Mesothelial cell of epicardium (in vitro differentiated cells): ENCODE data around the gene NBEA. TPM values are rescaled to one million over a fixed set of nuclear protein-coding genes. Genes with fewer than 3 reads are reported as not detected.

ENCODE experiments used
- DNase-seq, 2 experiments: peaks; one replicate each; pipeline ENCODE4 v3.0.0; 2021; ENCODE audit warnings: low spot score in 2 of 2; ENCODE audit not compliant: unreplicated experiment in 2 of 2
- H3K27ac Mint-ChIP-seq: 2 replicates; pipeline ENCODE4 v1.8.0; 2021; ENCODE audit warnings: mixed read lengths
- H3K27me3 Mint-ChIP-seq: 2 replicates; pipeline ENCODE4 v1.8.0; 2021; ENCODE audit warnings: low read depth, mixed read lengths
- H3K36me3 Mint-ChIP-seq: 2 replicates; pipeline ENCODE4 v1.8.0; 2021; ENCODE audit warnings: mixed read lengths
- H3K4me1 Mint-ChIP-seq: 2 replicates; pipeline ENCODE4 v1.8.0; 2021; ENCODE audit warnings: mixed read lengths
- H3K4me3 Mint-ChIP-seq: 2 replicates; pipeline ENCODE4 v1.8.0; 2021; ENCODE audit warnings: mild to moderate bottlenecking, moderate library complexity, mixed read lengths
- H3K9me3 Mint-ChIP-seq: 2 replicates; pipeline ENCODE4 v1.8.0; 2021; ENCODE audit warnings: mixed read lengths
- total RNA-seq: library from RNA; stranded (reverse); gene quantifications from 3 replicates; pipeline ENCODE4 v1.2.1, GENCODE V29; 2021
- TF ChIP-seq, protein P1 (sequence below): fragments of 200-600 bp; sonication (generic); IDR thresholded peaks from one replicate; pipeline ENCODE4 v1.5.0; 2021; ENCODE audit warnings: antibody characterized with exemption; ENCODE audit not compliant: unreplicated experiment

NBEA gene
- total RNA-seq, 1 donor from 2014 or later: 32.8 TPM

DNA sequence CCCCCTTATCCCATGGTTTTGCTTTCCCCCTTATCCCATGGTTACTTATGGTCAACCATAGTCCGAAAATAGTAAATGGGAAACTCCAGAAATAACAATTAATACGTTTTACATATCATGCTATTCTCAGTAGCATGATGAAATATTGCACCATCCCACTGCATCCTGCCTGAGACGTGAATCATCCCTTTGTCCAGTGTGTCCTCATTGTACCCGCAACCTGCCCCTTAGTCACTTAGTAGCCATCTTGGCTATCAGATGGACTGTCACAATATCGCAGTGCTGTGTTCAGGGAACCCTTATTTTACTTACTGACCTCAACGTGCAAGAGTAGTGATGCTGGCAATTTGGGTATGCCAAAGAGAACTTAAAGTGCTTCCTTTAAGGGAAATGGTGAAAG, 10.5 kb upstream of the NBEA start:
- TF ChIP-seq, protein P1, sequence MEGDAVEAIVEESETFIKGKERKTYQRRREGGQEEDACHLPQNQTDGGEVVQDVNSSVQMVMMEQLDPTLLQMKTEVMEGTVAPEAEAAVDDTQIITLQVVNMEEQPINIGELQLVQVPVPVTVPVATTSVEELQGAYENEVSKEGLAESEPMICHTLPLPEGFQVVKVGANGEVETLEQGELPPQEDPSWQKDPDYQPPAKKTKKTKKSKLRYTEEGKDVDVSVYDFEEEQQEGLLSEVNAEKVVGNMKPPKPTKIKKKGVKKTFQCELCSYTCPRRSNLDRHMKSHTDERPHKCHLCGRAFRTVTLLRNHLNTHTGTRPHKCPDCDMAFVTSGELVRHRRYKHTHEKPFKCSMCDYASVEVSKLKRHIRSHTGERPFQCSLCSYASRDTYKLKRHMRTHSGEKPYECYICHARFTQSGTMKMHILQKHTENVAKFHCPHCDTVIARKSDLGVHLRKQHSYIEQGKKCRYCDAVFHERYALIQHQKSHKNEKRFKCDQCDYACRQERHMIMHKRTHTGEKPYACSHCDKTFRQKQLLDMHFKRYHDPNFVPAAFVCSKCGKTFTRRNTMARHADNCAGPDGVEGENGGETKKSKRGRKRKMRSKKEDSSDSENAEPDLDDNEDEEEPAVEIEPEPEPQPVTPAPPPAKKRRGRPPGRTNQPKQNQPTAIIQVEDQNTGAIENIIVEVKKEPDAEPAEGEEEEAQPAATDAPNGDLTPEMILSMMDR: no peak
- H3K36me3 Mint-ChIP-seq: no peaks in the 10 kb centered on the region
- H3K9me3 Mint-ChIP-seq: no peaks in the 10 kb centered on the region
- peaks cover 26% of the 10 kb centered on the region for H3K27me3 Mint-ChIP-seq
- DNase-seq: no peak
- H3K4me3 Mint-ChIP-seq: no peak overlapping the region
- no peaks in the 10 kb centered on the region for H3K4me1 Mint-ChIP-seq
- H3K27ac Mint-ChIP-seq: no peak overlapping the region

DNA sequence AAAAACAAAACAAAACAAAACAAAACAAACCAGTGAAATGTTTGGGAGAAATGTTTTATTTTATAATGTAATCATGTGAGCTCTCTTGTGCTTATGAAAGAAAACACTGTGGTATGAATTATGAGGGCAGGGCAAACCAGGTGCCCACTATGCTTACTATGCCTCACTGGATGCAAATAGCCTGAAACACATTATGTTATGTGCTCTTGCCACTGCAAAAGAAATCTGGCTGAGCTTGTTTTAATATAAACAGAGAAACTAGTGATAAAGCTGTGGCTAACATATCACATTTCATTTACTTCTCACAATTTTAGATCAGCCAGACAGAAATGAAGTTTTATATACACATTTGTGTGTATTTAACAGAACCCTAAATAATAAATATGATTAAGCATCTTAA, 8.7 kb upstream of the NBEA start:
- Mint-ChIP-seq H3K4me1 (no peaks in the 10 kb centered on the region), H3K4me3 (no peak overlapping the region), H3K27ac (no peak overlapping the region), H3K9me3 (no peaks in the 10 kb centered on the region), H3K36me3 (no peaks in the 10 kb centered on the region), H3K27me3 (peaks cover 27% of the 10 kb centered on the region)
- TF ChIP-seq, protein P1: no peak
- no peak for DNase-seq

DNA sequence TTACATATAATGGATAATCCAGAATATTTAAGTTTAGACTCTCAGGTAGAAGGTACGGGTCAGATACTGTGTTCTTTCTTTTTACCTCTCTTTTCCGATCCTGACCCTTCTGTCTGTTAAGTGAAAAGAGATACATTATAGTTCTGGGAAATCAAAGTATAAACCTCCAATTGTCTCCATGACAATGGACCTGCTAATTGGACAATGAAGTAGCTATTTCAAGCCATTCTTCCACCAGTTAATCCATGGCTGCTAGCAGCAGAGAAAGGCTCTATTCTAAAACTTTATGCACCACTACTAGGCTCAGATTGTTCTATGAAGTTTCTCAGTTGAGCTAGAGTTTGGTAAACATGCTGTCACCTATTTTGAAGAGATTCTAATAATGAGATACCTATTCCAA, 8.3 kb upstream of the NBEA start:
- no peak for DNase-seq
- Mint-ChIP-seq H3K4me3 (no peak overlapping the region), H3K27me3 (peaks cover 25% of the 10 kb centered on the region), H3K36me3 (no peaks in the 10 kb centered on the region), H3K27ac (no peak overlapping the region), H3K4me1 (no peaks in the 10 kb centered on the region), H3K9me3 (no peaks in the 10 kb centered on the region)
- TF ChIP-seq, protein P1: no peak

DNA sequence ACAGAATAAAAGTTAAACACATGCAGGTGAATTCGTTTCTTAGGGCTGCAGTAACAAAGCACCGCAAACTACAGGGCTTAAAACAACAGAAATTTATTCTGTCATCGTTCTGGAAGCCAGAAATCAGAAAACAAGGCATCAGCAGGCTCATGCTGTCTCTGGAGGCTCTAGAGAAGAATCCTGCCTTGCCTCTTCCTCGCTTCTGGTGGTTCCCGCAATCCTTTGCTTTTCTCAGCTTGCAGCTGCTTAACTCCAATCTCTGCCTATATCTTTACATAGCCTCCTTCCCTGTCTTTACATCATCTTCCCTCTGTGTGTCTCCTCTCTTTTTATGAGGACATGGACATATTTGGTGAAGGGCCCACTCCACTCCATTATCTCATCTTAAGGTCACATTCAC, 6.2 kb upstream of the NBEA start:
- TF ChIP-seq, protein P1: no peak
- no peak for DNase-seq
- Mint-ChIP-seq H3K27ac (no peak overlapping the region), H3K9me3 (no peaks in the 10 kb centered on the region), H3K27me3 (peaks cover 27% of the 10 kb centered on the region), H3K4me3 (no peak overlapping the region), H3K4me1 (no peaks in the 10 kb centered on the region), H3K36me3 (no peaks in the 10 kb centered on the region)

DNA sequence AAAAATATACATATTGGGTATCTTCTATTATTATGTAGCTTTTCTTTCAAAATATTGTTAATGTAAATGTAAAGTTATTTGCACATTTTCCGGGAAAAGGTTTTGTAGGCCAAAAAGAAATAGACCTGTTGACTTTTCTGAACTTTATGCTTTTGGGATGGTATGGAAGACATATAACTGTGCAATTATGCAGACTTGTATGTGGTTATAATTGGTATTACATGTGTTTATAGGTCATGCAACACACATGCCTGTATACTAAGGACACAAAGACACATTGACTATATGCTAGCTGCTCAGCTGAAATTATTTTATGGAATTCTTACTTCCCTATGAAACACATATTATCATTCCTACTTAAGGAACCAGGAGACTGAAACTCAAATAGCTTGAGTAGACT, 2.3 kb upstream of the NBEA start:
- no peak overlapping the region for H3K27ac Mint-ChIP-seq

More for the DNA sequence above, 2.3 kb upstream of the NBEA start:
- Mint-ChIP-seq H3K4me1 (peaks cover 22% of the 10 kb centered on the region), H3K27me3 (peaks cover 21% of the 10 kb centered on the region), H3K4me3 (no peak overlapping the region), H3K36me3 (no peaks in the 10 kb centered on the region), H3K9me3 (no peaks in the 10 kb centered on the region)
- no peak for DNase-seq
- TF ChIP-seq, protein P1: no peak
